IPS-18c (cell line): Measurements from ENCODE around the gene PLBD1.

Experiments used
- H3K4me3 ChIP-seq: 2 replicates; pipeline ENCODE4 v1.7.0; 2013; ENCODE audit warnings: low read depth, mild to moderate bottlenecking, low read length, moderate library complexity; ENCODE audit not compliant: insufficient read depth
- H3K9me3 ChIP-seq: one replicate; pipeline ENCODE4 v1.6.1; 2013; ENCODE audit warnings: mild to moderate bottlenecking, low read length, moderate library complexity; ENCODE audit not compliant: control insufficient read depth, insufficient read depth

PLBD1 gene

GRCh38 chr12:14540801-14541462, 26.8 kb downstream of the PLBD1 start:
- H3K9me3 ChIP-seq: no peaks in the 10 kb centered on the region
- no peak overlapping the region for H3K4me3 ChIP-seq

GRCh38 chr12:14537088-14537487, 30.6 kb downstream of the PLBD1 start:
- Histone ChIP-seq H3K9me3 (no peaks in the 10 kb centered on the region), H3K4me3 (no peak overlapping the region)

DNA sequence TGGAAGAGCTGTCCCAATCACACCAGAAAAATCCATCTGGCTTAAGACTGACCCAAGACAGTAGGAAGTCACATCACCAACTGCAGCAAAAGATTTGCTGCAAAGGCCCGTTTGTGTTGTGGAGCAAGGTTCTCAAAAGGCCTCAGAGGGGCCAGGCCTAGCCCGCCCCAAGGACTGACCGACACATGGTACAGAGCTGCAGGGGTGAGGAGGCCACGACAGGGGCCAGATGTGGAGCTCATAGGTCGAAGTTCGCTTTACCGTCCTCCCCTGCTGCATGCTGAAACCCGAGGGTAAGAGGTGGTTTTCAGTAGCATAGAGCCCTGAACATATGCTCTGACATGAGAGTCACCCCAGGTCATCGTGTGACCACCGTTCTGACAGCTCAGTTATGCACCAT, 35.5 kb downstream of the PLBD1 start:
- H3K4me3 ChIP-seq: no peak overlapping the region
- no peaks in the 10 kb centered on the region for H3K9me3 ChIP-seq

GRCh38 chr12:14525964-14526363, 41.7 kb downstream of the PLBD1 start:
- H3K9me3 ChIP-seq: no peaks in the 10 kb centered on the region
- no peak overlapping the region for H3K4me3 ChIP-seq

DNA sequence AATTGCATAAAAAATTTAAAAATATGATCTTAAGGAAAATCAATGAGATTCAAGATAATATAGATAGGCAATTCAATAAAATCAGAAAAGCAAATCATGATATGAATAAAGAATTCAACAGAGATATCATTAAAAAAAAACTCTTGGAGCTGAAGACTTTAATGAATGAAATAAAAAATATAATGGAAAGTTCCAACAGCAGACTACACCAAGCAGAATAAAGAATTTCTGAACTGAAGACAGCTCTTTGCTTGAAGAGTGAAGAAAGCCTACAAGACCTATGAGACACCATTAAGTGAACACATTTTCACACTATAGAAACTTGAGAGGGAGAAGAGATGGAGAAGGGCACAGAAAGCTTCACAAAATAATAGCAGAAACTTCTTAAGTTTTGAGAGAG, 45.9 kb downstream of the PLBD1 start:
- Histone ChIP-seq H3K9me3 (no peaks in the 10 kb centered on the region), H3K4me3 (no peak overlapping the region)

GRCh38 chr12:14514946-14515345, 52.7 kb downstream of the PLBD1 start:
- Histone ChIP-seq H3K4me3 (no peak overlapping the region), H3K9me3 (no peaks in the 10 kb centered on the region)

DNA sequence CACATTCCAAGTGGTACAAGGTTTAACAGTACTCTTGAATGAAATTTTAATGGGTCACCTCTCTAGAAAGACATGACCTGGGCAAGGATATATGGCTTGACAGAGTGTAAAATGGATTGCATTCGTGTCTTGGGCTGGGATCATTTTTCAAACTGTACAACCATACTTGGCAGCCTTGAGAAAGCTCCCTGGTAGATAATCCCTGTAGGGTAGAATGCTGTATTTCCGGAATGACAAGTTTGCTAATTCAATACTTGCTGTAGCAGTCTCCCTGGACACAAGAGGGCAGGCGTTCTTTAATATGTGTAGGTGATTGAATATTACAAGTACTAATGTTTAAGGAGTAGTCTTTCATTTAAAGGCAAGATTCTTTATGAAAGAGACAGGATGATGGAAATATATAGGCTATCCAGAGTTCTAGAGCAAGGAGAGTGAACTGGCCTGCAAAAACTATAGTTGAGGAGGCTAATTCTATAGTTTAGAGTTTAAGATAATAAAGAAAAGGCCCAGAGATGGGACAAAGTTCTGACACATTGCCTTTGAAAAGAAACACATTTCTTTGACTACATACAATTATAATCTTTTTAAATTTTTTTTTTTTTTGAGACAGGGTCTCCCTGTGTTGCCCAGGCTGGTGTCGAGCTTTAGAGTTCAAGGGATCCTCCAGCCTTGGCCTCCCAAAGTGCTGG, 53.4 kb downstream of the PLBD1 start:
- Histone ChIP-seq H3K9me3 (no peaks in the 10 kb centered on the region), H3K4me3 (no peak overlapping the region)

DNA sequence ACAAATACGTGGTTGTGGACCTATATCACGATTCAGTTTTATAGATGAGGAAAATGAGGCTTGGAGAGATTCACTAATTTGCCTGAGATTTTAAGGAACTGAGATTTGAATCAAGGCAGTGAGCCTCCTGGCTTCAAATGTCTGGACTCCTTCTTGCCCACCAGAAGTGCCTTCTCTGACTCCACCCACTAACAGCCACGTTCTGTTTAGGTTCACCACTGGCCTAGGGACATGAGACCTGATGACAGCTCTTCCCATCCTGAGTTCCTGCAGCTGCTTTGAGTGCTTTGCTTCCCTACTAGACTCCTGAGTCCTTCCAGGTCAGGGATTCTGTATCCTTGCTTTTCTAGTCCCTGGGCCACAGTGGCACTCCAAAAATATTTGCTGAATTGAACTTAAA, 57.1 kb downstream of the PLBD1 start:
- no peaks in the 10 kb centered on the region for H3K9me3 ChIP-seq
- H3K4me3 ChIP-seq: no peak overlapping the region

DNA sequence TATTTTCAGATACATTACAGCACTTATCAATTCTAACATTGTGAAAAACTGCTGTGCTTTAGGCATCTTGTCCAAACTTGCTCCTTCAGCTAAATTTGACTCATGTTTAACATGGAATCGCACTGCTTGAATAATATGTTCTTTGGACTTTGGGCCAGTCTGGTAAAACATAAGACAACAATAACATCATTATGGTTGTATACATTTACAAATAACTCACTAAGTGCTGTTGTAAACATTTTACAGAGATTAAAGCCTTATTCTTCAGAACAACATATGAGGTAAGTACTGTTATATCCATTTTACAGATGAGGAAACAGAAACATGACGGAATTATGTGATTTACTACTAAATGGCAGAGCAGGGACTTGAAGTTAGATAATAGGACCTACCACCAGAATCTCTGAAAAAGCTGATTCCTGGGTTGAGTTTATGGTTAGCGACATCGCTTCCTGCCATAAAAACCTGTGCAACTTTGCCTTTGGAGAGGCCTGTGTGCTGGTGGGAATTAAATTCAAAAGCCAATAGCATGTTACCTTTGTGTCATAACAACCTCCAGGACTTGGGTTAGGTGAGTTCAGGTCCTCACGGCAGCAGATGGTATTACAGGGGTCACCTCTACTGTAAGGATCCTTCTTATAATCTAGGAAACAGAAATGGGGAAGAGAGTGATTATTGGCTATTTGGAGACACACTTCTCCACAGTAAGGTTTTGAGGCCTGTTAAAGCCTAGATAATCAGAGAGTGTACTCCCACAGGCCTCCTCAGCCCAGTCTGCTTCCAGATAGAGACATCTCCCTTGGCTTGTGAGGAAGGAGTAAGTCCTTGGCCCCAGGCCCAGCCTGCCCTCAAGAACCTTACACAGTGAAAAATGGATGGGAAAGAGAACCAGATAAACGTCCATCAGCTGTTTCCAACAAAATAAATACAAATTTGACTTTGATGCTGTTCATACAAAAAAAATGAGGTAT, 61.8 kb downstream of the PLBD1 start:
- H3K4me3 ChIP-seq: no peak overlapping the region
- no peaks in the 10 kb centered on the region for H3K9me3 ChIP-seq

DNA sequence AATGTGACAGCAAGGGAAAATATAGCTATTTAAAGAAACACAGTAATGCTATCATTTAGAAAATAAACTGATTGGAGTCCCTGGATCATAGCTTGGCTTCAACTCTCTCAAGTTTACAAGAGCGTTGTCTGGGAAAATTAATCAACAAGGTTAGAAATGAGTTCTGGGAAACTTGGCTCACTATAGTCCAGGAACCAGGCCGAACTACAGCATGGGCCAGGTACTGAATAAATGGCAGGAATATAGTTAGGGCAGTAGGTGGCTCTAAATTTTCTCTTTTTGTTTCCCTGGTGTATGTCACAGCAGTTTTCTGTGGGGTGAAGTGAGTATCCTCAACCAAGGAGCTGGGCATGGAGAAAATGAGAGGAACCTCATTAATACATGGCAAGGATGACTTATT, 72.4 kb downstream of the PLBD1 start:
- Histone ChIP-seq H3K4me3 (no peak overlapping the region), H3K9me3 (no peaks in the 10 kb centered on the region)

- H3K9me3 ChIP-seq: no peaks in the 10 kb centered on the region
- H3K4me3 ChIP-seq: no peak overlapping the region
Observed at GRCh38 chr12:14482886-14483285, 84.8 kb downstream of the PLBD1 start.

- Histone ChIP-seq H3K4me3 (no peak overlapping the region), H3K9me3 (no peaks in the 10 kb centered on the region)
Observed at GRCh38 chr12:14482361-14482760, 85.3 kb downstream of the PLBD1 start.

- Histone ChIP-seq H3K4me3 (no peak overlapping the region), H3K9me3 (no peaks in the 10 kb centered on the region)
Observed at GRCh38 chr12:14481201-14481600, 86.5 kb downstream of the PLBD1 start.

DNA sequence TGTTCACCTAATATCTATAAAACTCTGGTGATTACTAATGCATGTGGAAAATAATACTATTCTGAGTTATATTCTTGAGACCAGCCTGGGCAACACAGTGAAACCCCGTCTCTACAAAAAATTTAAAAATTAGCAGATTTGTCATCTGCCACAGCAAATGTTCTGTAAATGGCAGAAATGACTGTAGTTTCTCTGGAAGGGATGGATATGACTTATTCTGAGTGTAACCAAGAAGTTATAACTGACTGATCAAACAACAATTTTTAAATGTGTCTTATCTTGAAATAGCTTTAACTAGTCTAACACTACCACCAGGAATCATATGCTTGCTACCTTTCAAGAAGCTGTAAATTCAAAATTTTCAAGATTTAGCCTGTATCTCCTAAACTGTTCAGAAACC, 88.7 kb downstream of the PLBD1 start:
- no peak overlapping the region for H3K4me3 ChIP-seq

DNA sequence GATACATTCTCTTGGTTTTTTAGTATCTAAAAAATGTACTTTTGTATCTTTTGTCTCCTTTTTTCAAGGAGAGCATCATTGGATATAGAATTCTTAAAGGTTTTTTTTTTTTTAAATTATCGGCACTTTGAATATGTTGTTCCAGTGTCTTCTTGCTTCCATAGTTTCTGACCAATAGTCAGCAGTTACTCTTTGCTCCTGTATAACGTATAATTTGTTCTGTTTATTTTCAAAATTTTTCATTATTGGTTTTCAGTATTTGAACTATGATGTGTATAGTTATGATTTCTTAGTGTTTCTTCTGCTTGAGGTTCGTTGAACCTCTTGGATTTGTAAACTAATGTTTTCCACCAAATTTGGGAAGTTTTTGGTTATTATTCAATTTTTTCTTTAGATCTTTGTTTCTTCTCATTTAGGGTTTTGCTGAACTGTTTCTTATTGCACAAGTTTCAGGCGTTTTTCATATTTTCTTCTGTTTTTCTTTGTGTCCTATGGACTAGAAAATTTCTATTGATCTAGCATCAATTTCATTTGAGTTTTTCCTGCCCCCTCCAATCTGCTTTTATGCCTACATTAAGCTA, 93.9 kb downstream of the PLBD1 start:
- Histone ChIP-seq H3K9me3 (peaks cover 3% of the 10 kb centered on the region), H3K4me3 (no peak overlapping the region)

More for the DNA sequence above, 88.7 kb downstream of the PLBD1 start:
- H3K9me3 ChIP-seq: no peaks in the 10 kb centered on the region

- Histone ChIP-seq H3K4me3 (no peak overlapping the region), H3K9me3 (peaks cover 3% of the 10 kb centered on the region)
Observed at GRCh38 chr12:14471497-14471896, 96.2 kb downstream of the PLBD1 start.

DNA sequence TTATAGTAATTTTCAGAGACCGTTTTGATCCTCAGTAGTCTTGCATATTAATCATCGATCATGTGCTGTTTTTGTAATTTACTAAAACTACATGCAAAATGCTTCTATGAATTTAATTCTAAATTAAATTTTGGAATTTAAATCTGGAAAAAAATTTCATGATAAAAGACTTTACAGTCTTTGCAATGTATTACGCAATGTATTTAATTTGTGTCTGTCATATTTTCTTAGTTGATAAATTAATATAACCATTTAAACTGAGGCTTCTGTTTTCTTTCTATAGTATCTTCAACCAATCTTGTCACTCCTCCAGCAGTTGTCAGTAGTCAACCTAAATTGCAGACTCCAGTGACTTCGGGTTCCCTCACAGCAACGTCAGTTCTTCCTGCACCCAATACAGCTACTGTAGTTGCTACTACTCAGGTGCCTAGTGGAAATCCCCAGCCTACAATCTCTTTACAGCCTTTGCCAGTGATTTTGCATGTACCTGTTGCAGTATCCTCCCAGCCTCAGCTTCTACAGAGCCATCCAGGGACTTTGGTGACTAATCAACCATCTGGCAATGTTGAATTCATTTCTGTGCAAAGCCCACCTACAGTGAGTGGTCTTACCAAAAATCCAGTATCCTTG, 107.4 kb downstream of the PLBD1 start:
- no peak overlapping the region for H3K4me3 ChIP-seq
- no peaks in the 10 kb centered on the region for H3K9me3 ChIP-seq
